ENCODE data around the gene PLEKHA4.
"Not testable (repeated sequence)": the region's sequence is repeated elsewhere in the genome, so short reads cannot be mapped to it uniquely, and the experiment has no call there.

PLEKHA4 gene

GRCh38 chr19:48881741-48882657 is 13.6 kb upstream of the PLEKHA4 start:
- Histone ChIP-seq H3K9me3 (ENCODE audit: insufficient read depth, low read depth, low read length) (no peaks in the 10 kb centered on the region), H3K27ac (ENCODE audit: low read length) (no peak overlapping the region), H3K4me3 (ENCODE audit: low read length) (no peak overlapping the region), H3K27me3 (ENCODE audit: insufficient read depth, low read length) (no peaks in the 10 kb centered on the region), H3K9ac (ENCODE audit: low read depth, low read length) (no peak overlapping the region), H3K36me3 (ENCODE audit: insufficient read depth, low read depth, low read length) (no peaks in the 10 kb centered on the region), H3K4me1 (ENCODE audit: insufficient read depth, low read length) (no peaks in the 10 kb centered on the region; the same call in 1 of the 2 replicates)

DNA sequence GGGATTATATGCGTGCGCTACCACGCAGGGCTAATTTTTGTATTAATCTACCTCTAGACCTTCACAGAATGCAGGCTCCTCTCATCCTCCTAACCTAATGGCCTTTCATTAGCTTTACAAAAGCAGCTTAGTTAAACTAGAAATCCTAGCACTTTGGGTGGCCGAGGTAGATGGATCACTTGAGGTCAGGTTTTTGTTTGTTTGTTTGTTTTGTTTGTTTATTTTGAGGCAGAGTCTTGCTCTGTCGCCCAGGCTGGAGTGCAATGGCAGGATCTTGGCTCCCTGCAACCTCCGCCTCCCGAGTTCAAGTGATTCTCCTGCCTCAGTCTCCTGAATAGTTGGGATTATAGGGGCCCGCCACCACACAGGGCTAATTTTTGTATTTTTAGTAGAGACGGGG is 11.3 kb upstream of the PLEKHA4 start:
- not testable (repeated sequence) for H3K27me3 ChIP-seq (ENCODE audit: insufficient read depth, low read length); H3K9ac ChIP-seq (ENCODE audit: low read depth, low read length); H3K4me3 ChIP-seq (ENCODE audit: low read length); H3K9me3 ChIP-seq (ENCODE audit: insufficient read depth, low read depth, low read length); H3K4me1 ChIP-seq (ENCODE audit: insufficient read depth, low read length); H3K27ac ChIP-seq (ENCODE audit: low read length)
- peaks cover 20% of the 10 kb centered on the region for H3K36me3 ChIP-seq (ENCODE audit: insufficient read depth, low read depth, low read length)

DNA sequence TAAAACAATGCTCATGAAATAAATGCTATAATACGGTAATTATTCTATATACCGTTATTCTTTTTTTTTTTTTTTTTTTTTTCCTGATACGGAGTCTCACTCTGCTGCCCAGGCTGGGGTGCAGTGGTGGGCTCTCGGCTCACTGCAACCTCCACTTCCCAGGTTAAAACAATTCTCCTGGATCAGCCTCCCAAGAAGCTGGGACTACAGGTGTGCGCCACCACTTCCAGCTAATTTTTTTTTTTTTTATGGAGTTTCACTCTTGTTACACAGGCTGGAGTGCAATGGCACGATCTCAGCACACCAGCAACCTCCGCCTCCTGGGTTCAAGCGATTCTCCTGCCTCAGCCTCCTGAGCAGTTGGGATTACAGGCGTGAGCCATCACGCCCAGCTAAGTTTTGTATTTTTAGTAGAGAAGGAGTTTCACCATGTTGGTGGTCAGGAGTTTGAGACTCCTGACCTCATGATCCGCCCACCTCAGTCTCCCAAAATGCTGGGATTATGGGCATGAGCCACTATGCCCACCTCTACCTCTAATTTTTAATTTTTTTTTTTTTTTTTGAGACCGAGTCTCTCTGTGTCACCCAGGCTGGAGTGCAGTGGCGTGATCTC is 10.7 kb upstream of the PLEKHA4 start:
- H3K9ac ChIP-seq (ENCODE audit: low read depth, low read length), result no peak overlapping the region
- no peak overlapping the region for H3K27ac ChIP-seq (ENCODE audit: low read length)
- peaks cover 25% of the 10 kb centered on the region for H3K36me3 ChIP-seq (ENCODE audit: insufficient read depth, low read depth, low read length)
- H3K9me3 ChIP-seq (ENCODE audit: insufficient read depth, low read depth, low read length), result no peaks in the 10 kb centered on the region
- no peaks in the 10 kb centered on the region; the same call in 1 of the 2 replicates for H3K4me1 ChIP-seq (ENCODE audit: insufficient read depth, low read length)
- no peaks in the 10 kb centered on the region for H3K27me3 ChIP-seq (ENCODE audit: insufficient read depth, low read length)
- no peak overlapping the region for H3K4me3 ChIP-seq (ENCODE audit: low read length)

GRCh38 chr19:48878196-48879024 is 10.0 kb upstream of the PLEKHA4 start:
- no peak overlapping the region for H3K27ac ChIP-seq (ENCODE audit: low read length)
- H3K9ac ChIP-seq (ENCODE audit: low read depth, low read length), result no peak overlapping the region
- H3K4me3 ChIP-seq (ENCODE audit: low read length), result no peak overlapping the region
- H3K36me3 ChIP-seq (ENCODE audit: insufficient read depth, low read depth, low read length), result peaks cover 33% of the 10 kb centered on the region
- peaks cover 3% of the 10 kb centered on the region for H3K4me1 ChIP-seq (ENCODE audit: insufficient read depth, low read length)
- no peaks in the 10 kb centered on the region for H3K9me3 ChIP-seq (ENCODE audit: insufficient read depth, low read depth, low read length)
- H3K27me3 ChIP-seq (ENCODE audit: insufficient read depth, low read length), result no peaks in the 10 kb centered on the region

DNA sequence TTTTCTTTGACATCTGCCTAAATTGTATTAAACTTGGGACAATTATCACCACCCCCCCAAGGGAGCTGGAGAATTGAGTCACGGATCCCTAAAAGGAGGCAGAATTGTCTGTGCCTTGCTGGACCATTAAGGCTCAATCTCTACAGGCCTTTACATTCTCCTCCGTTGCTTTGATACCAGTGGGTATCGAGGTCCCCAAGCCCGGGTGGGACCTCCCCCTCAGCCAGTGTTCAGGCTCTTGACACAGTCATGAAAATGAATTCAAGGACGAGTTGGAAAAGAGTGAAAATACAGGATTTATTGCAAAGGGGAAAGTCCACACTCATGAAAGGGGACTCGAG is 9.4 kb upstream of the PLEKHA4 start:
- Histone ChIP-seq H3K9ac (ENCODE audit: low read depth, low read length) (no peak overlapping the region), H3K4me1 (ENCODE audit: insufficient read depth, low read length) (peaks cover 5% of the 10 kb centered on the region), H3K9me3 (ENCODE audit: insufficient read depth, low read depth, low read length) (no peaks in the 10 kb centered on the region), H3K36me3 (ENCODE audit: insufficient read depth, low read depth, low read length) (peaks cover 35% of the 10 kb centered on the region), H3K27ac (ENCODE audit: low read length) (no peak overlapping the region), H3K4me3 (ENCODE audit: low read length) (no peak overlapping the region), H3K27me3 (ENCODE audit: insufficient read depth, low read length) (no peaks in the 10 kb centered on the region)

GRCh38 chr19:48876043-48876981 is 7.9 kb upstream of the PLEKHA4 start:
- not testable (repeated sequence) for H3K9me3 ChIP-seq (ENCODE audit: insufficient read depth, low read depth, low read length); H3K27ac ChIP-seq (ENCODE audit: low read length); H3K9ac ChIP-seq (ENCODE audit: low read depth, low read length); H3K4me1 ChIP-seq (ENCODE audit: insufficient read depth, low read length); H3K27me3 ChIP-seq (ENCODE audit: insufficient read depth, low read length); H3K4me3 ChIP-seq (ENCODE audit: low read length)
- peaks cover 35% of the 10 kb centered on the region for H3K36me3 ChIP-seq (ENCODE audit: insufficient read depth, low read depth, low read length)

DNA sequence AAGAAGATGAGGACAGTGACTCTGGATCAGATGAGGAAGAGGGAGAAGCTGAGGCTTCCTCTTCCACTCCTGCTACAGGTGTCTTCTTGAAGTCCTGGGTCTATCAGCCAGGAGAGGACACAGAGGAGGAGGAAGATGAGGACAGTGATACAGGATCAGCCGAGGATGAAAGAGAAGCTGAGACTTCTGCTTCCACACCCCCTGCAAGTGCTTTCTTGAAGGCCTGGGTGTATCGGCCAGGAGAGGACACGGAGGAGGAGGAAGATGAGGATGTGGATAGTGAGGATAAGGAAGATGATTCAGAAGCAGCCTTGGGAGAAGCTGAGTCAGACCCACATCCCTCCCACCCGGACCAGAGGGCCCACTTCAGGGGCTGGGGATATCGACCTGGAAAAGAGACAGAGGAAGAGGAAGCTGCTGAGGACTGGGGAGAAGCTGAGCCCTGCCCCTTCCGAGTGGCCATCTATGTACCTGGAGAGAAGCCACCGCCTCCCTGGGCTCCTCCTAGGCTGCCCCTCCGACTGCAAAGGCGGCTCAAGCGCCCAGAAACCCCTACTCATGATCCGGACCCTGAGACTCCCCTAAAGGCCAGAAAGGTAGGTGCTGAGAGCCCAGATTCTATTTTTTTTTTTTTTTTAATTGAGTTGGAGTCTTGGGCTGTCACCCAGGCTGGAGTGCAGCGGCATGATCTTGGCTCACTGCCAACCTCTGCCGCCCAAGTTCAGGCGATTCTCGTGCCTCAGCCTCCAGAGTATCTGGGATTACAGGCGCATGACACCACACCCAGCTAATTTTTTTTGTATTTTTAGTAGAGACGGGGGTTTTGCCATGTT is 6.1 kb upstream of the PLEKHA4 start:
- Histone ChIP-seq H3K9ac (ENCODE audit: low read depth, low read length) (peak overlapping the region; percentile 92; the same call in 1 of the 2 replicates), H3K27me3 (ENCODE audit: insufficient read depth, low read length) (no peaks in the 10 kb centered on the region), H3K4me3 (ENCODE audit: low read length) (no peak overlapping the region), H3K9me3 (ENCODE audit: insufficient read depth, low read depth, low read length) (no peaks in the 10 kb centered on the region), H3K27ac (ENCODE audit: low read length) (no peak overlapping the region), H3K4me1 (ENCODE audit: insufficient read depth, low read length) (peaks cover 5% of the 10 kb centered on the region), H3K36me3 (ENCODE audit: insufficient read depth, low read depth, low read length) (peaks cover 35% of the 10 kb centered on the region)

GRCh38 chr19:48873476-48874302 is 5.3 kb upstream of the PLEKHA4 start:
- H3K4me3 ChIP-seq (ENCODE audit: low read length), result peak overlapping the region; percentile 94
- H3K36me3 ChIP-seq (ENCODE audit: insufficient read depth, low read depth, low read length), result peaks cover 35% of the 10 kb centered on the region
- peaks cover 8% of the 10 kb centered on the region for H3K4me1 ChIP-seq (ENCODE audit: insufficient read depth, low read length)

GRCh38 chr19:48872884-48873475 is 4.6 kb upstream of the PLEKHA4 start:
- Histone ChIP-seq H3K9me3 (ENCODE audit: insufficient read depth, low read depth, low read length) (no peaks in the 10 kb centered on the region), H3K36me3 (ENCODE audit: insufficient read depth, low read depth, low read length) (peaks cover 35% of the 10 kb centered on the region), H3K27ac (ENCODE audit: low read length) (peak overlapping the region; percentile 88), H3K9ac (ENCODE audit: low read depth, low read length) (peak overlapping the region; percentile 92), H3K27me3 (ENCODE audit: insufficient read depth, low read length) (no peaks in the 10 kb centered on the region), H3K4me1 (ENCODE audit: insufficient read depth, low read length) (peaks cover 14% of the 10 kb centered on the region), H3K4me3 (ENCODE audit: low read length) (peak overlapping the region; percentile 94)

More at GRCh38 chr19:48873476-48874302, 5.3 kb upstream of the PLEKHA4 start:
- no peaks in the 10 kb centered on the region for H3K27me3 ChIP-seq (ENCODE audit: insufficient read depth, low read length)
- no peaks in the 10 kb centered on the region for H3K9me3 ChIP-seq (ENCODE audit: insufficient read depth, low read depth, low read length)
- H3K27ac ChIP-seq (ENCODE audit: low read length), result no peak overlapping the region
- H3K9ac ChIP-seq (ENCODE audit: low read depth, low read length), result peak overlapping the region; percentile 92; the same call in 1 of the 2 replicates

Measured in iPS-20b (cell line).